ENCODE data around the gene ECPAS. TPM values are rescaled to one million over a fixed set of nuclear protein-coding genes. Genes with fewer than 3 reads are reported as not detected.
"Not testable (repeated sequence)": the region's sequence is repeated elsewhere in the genome, so short reads cannot be mapped to it uniquely, and the experiment has no call there.

ECPAS gene
- total and polyA plus RNA-seq, 2 experiments from 2014 or later = 32.1 to 65.6 TPM

DNA sequence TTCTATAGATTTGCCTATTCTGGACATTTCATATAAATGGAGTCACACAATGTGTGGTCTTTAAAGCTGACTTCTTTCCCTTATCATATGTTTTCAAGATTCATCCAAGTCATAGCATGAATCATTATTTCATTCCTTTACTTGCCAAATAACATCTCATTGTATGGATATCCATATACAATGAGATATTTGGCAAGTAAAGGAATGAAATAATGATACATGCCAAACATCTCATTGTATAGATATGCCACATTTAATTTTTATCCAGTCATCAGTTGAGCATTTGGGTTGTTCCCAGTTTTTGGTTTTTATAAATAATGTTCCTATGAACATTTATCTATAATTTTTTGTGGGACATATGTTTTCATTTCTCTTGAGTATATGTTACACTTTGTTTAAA is 133.6 kb downstream of the ECPAS start:
- Histone ChIP-seq H3K27ac (no peak overlapping the region), H3K4me2 (peak overlapping the region; percentile 58), H3K36me3 (replicated peaks; ENCODE audit: insufficient read depth, low read depth) (no peaks in the 10 kb centered on the region), H3K9me3 (ENCODE audit: low read depth) (no peaks in the 10 kb centered on the region), H3K79me2 (no peaks in the 10 kb centered on the region), H3K9me2 (replicated peaks; ENCODE audit: insufficient read depth) (no peaks in the 10 kb centered on the region), H3K4me3 (no peak overlapping the region), H3K4me1 (ENCODE audit: insufficient read depth) (peaks cover 10% of the 10 kb centered on the region), H3K27me3 (no peaks in the 10 kb centered on the region), H4K20me1 (ENCODE audit: insufficient read depth, poor library complexity, severe bottlenecking) (no peaks in the 10 kb centered on the region), H2AFZ (no peak overlapping the region)
- TF ChIP-seq EZH2 (IDR thresholded peaks at IDR 0.05; ENCODE audit: borderline replicate concordance) (no peak), CTCF (IDR thresholded peaks at IDR 0.05; ENCODE audit: poor library complexity) (no peak), EZH2phosphoT487 (IDR thresholded peaks at IDR 0.05; ENCODE audit: low read depth, severe bottlenecking, unreplicated experiment) (no peak)
- DNase-seq (ENCODE audit: low spot score) = no peak

GRCh38 chr9:111349766-111350165 is 134.4 kb downstream of the ECPAS start:
- H4K20me1 ChIP-seq (ENCODE audit: insufficient read depth, poor library complexity, severe bottlenecking) = no peaks in the 10 kb centered on the region
- WGBS (ENCODE audit: low lambda C conversion rate, missing lambda C conversion rate) = 56% methylated on average over 5 of the region's 5 CpGs
- no peaks in the 10 kb centered on the region for H3K79me2 ChIP-seq
- H3K4me3 ChIP-seq = no peak overlapping the region
- peak; percentile 10 for DNase-seq (ENCODE audit: low spot score)
- H3K9me3 ChIP-seq (ENCODE audit: low read depth) = no peaks in the 10 kb centered on the region
- H3K27me3 ChIP-seq = no peaks in the 10 kb centered on the region
- H3K9me2 ChIP-seq (replicated peaks; ENCODE audit: insufficient read depth) = no peaks in the 10 kb centered on the region
- H3K4me1 ChIP-seq (ENCODE audit: insufficient read depth) = peaks cover 10% of the 10 kb centered on the region
- no peak overlapping the region for H2AFZ ChIP-seq
- TF ChIP-seq CTCF (IDR thresholded peaks at IDR 0.05; ENCODE audit: poor library complexity) (no peak), EZH2phosphoT487 (IDR thresholded peaks at IDR 0.05; ENCODE audit: low read depth, severe bottlenecking, unreplicated experiment) (no peak), EZH2 (IDR thresholded peaks at IDR 0.05; ENCODE audit: borderline replicate concordance) (no peak)
- H3K27ac ChIP-seq = peak overlapping the region; percentile 62
- no peaks in the 10 kb centered on the region for H3K36me3 ChIP-seq (replicated peaks; ENCODE audit: insufficient read depth, low read depth)
- peak overlapping the region; percentile 58 for H3K4me2 ChIP-seq

GRCh38 chr9:111348821-111349271 is 135.3 kb downstream of the ECPAS start:
- H3K4me3 ChIP-seq = no peak overlapping the region
- H3K27ac ChIP-seq = peak overlapping the region; percentile 62
- TF ChIP-seq EZH2phosphoT487 (IDR thresholded peaks at IDR 0.05; ENCODE audit: low read depth, severe bottlenecking, unreplicated experiment) = no peak
- TF ChIP-seq CTCF (IDR thresholded peaks at IDR 0.05; ENCODE audit: poor library complexity) = no peak
- no peak for TF ChIP-seq EZH2 (IDR thresholded peaks at IDR 0.05; ENCODE audit: borderline replicate concordance)
- no peaks in the 10 kb centered on the region for H3K27me3 ChIP-seq
- peaks cover 10% of the 10 kb centered on the region for H3K4me1 ChIP-seq (ENCODE audit: insufficient read depth)
- WGBS (ENCODE audit: low lambda C conversion rate, missing lambda C conversion rate) = 35% methylated on average over 4 of the region's 4 CpGs
- H3K36me3 ChIP-seq (replicated peaks; ENCODE audit: insufficient read depth, low read depth) = no peaks in the 10 kb centered on the region
- H3K9me2 ChIP-seq (replicated peaks; ENCODE audit: insufficient read depth) = no peaks in the 10 kb centered on the region
- peak; percentile 49 for DNase-seq (ENCODE audit: low spot score)
- no peak overlapping the region for H2AFZ ChIP-seq
- H3K4me2 ChIP-seq = peak overlapping the region; percentile 58
- H3K79me2 ChIP-seq = no peaks in the 10 kb centered on the region
- H4K20me1 ChIP-seq (ENCODE audit: insufficient read depth, poor library complexity, severe bottlenecking) = no peaks in the 10 kb centered on the region
- H3K9me3 ChIP-seq (ENCODE audit: low read depth) = no peaks in the 10 kb centered on the region

- H2AFZ ChIP-seq; H3K36me3 ChIP-seq (replicated peaks; ENCODE audit: insufficient read depth, low read depth); DNase-seq (ENCODE audit: low spot score); H3K4me3 ChIP-seq; H3K27ac ChIP-seq; H3K79me2 ChIP-seq; H3K9me3 ChIP-seq (ENCODE audit: low read depth); H3K4me1 ChIP-seq (ENCODE audit: insufficient read depth); H3K9me2 ChIP-seq (replicated peaks; ENCODE audit: insufficient read depth); H3K27me3 ChIP-seq; H4K20me1 ChIP-seq (ENCODE audit: insufficient read depth, poor library complexity, severe bottlenecking); H3K4me2 ChIP-seq: not testable (repeated sequence)
- 79% methylated on average over 5 of the region's 5 CpGs for WGBS (ENCODE audit: low lambda C conversion rate, missing lambda C conversion rate)
Observed at GRCh38 chr9:111334318-111334863, 149.8 kb downstream of the ECPAS start.
